Lower lobe of right lung (tissue), 2 donors: Measurements from ENCODE around the gene MGMT. TPM values are rescaled to one million over a fixed set of nuclear protein-coding genes. Genes with fewer than 3 reads are reported as not detected.

ENCODE experiments used
- ATAC-seq, 2 donors: fragments of 200-7000 bp; cut with Tn5 transposase; one replicate each; pipeline ENCODE4 v1.9.1; 2020 to 2022; ENCODE audit warnings: mild to moderate bottlenecking in 2 of 2, moderate library complexity in 2 of 2
- DNase-seq: peaks from one replicate; pipeline ENCODE4 v3.0.0-alpha.2; 2020
- H3K27ac ChIP-seq: fragments of 200-600 bp; one replicate; pipeline ENCODE4 v1.8.0; 2022
- H3K27me3 ChIP-seq: fragments of 200-600 bp; one replicate; pipeline ENCODE4 v1.8.0; 2022; ENCODE audit warnings: low read depth
- H3K36me3 ChIP-seq: fragments of 200-600 bp; one replicate; pipeline ENCODE4 v1.8.0; 2022; ENCODE audit warnings: mild to moderate bottlenecking
- H3K4me1 ChIP-seq: fragments of 200-600 bp; one replicate; pipeline ENCODE4 v1.8.0; 2022
- H3K4me3 ChIP-seq: fragments of 200-600 bp; one replicate; pipeline ENCODE4 v1.8.0; 2022; ENCODE audit warnings: mild to moderate bottlenecking
- H3K9me3 ChIP-seq: fragments of 200-600 bp; one replicate; pipeline ENCODE4 v1.8.0; 2022
- intact Hi-C: fragments of 100-400 bp; cut with DNase I; formaldehyde crosslinking; loops from one replicate; pipeline ENCODE4 v1.11.0; 2022
- total RNA-seq: library from RNA; stranded (reverse); fragmentation: NEBNext Ultra II Directional; extraction: Animal tissue kit (Norgen Biotek cat#: 25700); gene quantifications from one replicate; pipeline ENCODE4 v1.2.1, GENCODE V29; 2021
- TF ChIP-seq, protein P1 (sequence below): fragments of 200-600 bp; IDR thresholded peaks from one replicate; pipeline ENCODE4 v1.8.0; 2022; ENCODE audit warnings: antibody characterized with exemption, mild to moderate bottlenecking
- donor health status: DM: no; HTN: yes; CAD: no; lungs with severe emphysema.

MGMT gene
- total RNA-seq, 1 donor from 2014 or later, result 19.9 TPM

DNA sequence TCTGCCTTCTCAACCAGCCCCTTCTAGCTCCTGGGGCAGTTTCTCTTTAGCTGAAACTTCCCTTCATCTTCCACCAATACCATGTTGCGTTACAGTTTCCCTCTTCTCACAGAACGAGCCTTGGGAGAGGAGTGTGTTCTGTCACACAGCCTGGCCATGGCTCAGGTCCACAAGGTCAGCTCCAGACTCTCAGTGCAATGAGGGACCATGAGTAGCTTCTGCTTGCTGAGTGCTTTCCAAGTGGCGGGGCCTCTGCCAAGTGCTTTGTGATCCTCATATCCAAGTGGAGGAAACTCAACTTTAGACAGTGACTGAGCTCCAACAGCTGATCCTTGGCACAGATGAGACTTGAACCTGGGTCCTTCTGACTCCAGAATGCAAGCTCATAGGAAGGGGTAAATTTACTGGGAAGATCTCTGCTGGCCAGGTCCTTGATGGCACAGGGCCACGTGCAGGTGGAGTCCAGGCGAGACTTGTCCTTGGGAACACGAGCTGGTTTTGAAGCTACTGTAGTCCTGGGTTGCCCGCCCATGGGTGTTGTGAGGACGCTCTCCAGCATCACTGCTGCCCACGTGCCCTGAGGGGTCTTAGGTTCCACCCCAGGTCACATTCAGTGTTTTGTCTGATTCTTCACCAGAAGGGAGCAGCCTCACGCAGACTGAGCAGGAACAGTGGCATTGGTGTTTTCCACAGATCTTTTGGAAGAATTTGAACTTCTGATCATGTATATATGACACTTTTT lies 259.0 kb downstream of the MGMT start:
- ATAC-seq (no peak), DNase-seq (no peak)
- H3K36me3 ChIP-seq, result no peaks in the 10 kb centered on the region
- intact Hi-C loops, result no loop called here
- H3K9me3 ChIP-seq, result peaks cover 8% of the 10 kb centered on the region
- no peak overlapping the region for H3K27ac ChIP-seq
- no peaks in the 10 kb centered on the region for H3K4me1 ChIP-seq
- H3K4me3 ChIP-seq, result no peak overlapping the region
- no peaks in the 10 kb centered on the region for H3K27me3 ChIP-seq
- TF ChIP-seq, protein P1, sequence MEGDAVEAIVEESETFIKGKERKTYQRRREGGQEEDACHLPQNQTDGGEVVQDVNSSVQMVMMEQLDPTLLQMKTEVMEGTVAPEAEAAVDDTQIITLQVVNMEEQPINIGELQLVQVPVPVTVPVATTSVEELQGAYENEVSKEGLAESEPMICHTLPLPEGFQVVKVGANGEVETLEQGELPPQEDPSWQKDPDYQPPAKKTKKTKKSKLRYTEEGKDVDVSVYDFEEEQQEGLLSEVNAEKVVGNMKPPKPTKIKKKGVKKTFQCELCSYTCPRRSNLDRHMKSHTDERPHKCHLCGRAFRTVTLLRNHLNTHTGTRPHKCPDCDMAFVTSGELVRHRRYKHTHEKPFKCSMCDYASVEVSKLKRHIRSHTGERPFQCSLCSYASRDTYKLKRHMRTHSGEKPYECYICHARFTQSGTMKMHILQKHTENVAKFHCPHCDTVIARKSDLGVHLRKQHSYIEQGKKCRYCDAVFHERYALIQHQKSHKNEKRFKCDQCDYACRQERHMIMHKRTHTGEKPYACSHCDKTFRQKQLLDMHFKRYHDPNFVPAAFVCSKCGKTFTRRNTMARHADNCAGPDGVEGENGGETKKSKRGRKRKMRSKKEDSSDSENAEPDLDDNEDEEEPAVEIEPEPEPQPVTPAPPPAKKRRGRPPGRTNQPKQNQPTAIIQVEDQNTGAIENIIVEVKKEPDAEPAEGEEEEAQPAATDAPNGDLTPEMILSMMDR, result no peak

DNA sequence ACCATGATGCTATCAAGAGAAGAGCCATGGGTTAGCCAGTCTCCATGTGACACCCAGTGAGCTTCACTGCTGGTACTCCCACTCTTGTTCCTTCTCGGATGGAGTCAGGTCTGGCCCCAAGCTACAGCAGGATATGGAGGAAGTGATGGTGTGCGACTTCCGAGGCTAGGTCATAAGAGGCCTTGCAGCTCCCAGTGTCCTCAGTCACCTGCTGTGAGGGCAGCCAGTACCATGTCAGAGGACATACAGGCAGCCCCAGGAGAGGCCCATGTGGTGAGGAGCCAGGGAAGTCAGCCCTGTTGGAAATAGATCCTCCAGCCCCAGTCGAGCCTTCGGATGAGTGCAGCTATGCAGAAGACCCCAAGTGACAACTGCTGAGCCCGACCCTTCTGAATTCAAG lies 260.0 kb downstream of the MGMT start:
- no peak for DNase-seq
- intact Hi-C loops, result no loop called here
- TF ChIP-seq, protein P1, result no peak

DNA sequence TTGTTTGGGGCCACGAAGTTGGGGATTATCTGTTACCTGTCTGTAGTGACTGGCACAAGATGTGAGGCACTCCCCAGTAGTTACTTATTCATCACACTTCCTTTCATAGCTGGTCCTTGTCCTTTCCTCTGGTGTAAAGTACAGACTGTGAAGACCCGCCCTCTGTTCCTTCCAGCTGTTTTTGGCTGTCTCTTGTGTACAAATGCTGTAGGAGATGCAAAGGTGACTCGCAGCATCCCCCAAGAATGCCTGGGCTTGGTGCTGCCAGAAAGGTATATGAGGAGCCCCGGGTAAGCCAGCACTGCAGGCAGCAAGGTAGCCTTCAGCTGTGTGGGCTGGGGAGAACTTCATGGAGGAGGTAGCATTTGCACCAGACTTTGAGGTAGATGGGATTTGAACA lies 260.5 kb downstream of the MGMT start:
- H3K27ac ChIP-seq, result no peak overlapping the region
- no peaks in the 10 kb centered on the region for H3K27me3 ChIP-seq
- DNase-seq, result no peak
- TF ChIP-seq, protein P1, result no peak
- no peaks in the 10 kb centered on the region for H3K4me1 ChIP-seq
- H3K9me3 ChIP-seq, result peaks cover 4% of the 10 kb centered on the region
- no peak overlapping the region for H3K4me3 ChIP-seq
- no peaks in the 10 kb centered on the region for H3K36me3 ChIP-seq
- intact Hi-C loops, result no loop called here
- no peak for ATAC-seq

More for the DNA sequence above, 260.0 kb downstream of the MGMT start:
- Histone ChIP-seq H3K4me3 (no peak overlapping the region), H3K9me3 (peaks cover 4% of the 10 kb centered on the region), H3K27ac (no peak overlapping the region), H3K4me1 (no peaks in the 10 kb centered on the region), H3K36me3 (no peaks in the 10 kb centered on the region), H3K27me3 (no peaks in the 10 kb centered on the region)
- no peak for ATAC-seq

DNA sequence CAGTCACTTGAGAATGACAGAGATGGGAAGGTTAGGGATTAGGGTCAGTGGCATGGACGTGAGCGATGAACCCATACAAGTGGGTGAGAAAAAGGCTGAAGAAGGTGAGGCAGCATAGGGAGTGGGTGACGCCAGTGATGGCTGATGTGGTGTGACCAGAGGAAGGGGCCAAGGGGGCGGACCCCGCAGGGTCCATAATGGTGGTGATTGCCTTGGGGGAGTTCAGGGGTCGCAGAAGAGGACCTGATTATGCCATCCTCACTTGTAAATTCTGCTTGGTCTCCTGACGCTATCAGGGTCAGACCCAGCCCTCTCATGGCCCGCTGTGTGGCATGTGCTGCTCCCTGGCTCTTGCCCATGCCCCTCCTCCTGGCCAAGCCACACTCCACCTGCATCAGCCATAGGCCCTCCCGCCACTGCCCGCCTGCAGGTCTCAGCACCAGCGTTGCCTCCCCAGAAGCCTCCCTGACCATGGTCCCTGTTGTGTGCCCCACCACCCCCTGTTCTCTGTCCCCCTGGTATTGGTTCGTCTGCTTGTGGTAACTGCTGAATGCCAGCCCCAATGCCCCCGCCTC lies 261.3 kb downstream of the MGMT start:
- peaks cover 4% of the 10 kb centered on the region for H3K9me3 ChIP-seq
- DNase-seq (no peak), ATAC-seq (no peak)
- H3K27me3 ChIP-seq, result no peaks in the 10 kb centered on the region
- no peak overlapping the region for H3K27ac ChIP-seq
- intact Hi-C loops, result no loop called here
- TF ChIP-seq, protein P1, result no peak
- no peaks in the 10 kb centered on the region for H3K4me1 ChIP-seq
- H3K36me3 ChIP-seq, result no peaks in the 10 kb centered on the region
- H3K4me3 ChIP-seq, result no peak overlapping the region

DNA sequence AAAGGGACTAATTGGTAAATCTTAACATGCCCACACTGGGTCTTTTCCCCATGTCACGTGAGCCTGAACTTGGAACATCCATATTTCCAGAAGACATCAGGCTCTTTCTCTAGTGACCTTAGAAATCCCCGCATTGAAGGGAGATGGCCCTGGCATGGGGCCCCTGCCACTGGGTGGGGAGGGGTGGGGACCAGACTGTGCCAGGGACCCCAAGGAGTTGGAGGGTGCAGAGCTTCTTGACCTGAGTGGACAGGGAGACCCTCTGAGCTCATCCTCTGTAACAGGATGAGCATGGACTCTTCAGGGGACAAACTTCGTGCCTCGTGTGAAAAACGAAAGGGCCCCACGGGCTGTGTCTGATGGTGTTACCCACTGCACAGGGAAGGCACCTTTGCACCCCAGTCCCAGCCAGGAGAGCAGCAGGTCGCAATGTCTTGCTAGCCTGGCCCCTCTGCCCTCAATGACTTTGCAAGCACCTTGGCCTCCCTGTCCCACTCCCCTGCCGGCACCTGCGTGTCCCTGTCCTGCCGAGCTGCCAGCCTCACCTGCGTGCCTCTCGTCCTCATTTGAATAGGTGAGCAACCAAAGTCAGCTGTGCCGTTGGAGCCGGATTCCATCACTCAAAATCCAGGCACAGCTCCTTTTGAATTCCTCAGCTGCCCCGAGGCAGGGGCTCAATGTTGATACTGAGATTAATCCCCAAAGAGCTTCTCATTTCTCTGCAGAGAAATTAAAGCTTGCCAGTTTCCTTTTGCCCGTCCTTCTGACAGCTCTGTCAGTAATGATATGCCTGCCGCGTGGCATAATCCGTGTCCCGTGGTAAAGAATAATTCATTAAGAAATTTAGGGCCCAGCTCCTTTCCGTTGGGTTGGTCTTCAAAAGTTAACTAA lies 262.1 kb downstream of the MGMT start:
- H3K36me3 ChIP-seq, result no peaks in the 10 kb centered on the region
- intact Hi-C loops, result no loop called here
- H3K4me3 ChIP-seq, result no peak overlapping the region
- H3K4me1 ChIP-seq, result no peaks in the 10 kb centered on the region
- H3K9me3 ChIP-seq, result peaks cover 4% of the 10 kb centered on the region
- no peak overlapping the region for H3K27ac ChIP-seq
- TF ChIP-seq, protein P1, result no peak
- no peaks in the 10 kb centered on the region for H3K27me3 ChIP-seq
- DNase-seq (no peak), ATAC-seq (no peak)
